OCI-LY3 (cell line): ENCODE measurements around the gene KRTAP9-1.

Experiments
- CTCF ChIP-seq: fragments of 200-600, 300-600 bp; sonication (generic); IDR thresholded peaks from 2 replicates; pipeline ENCODE4 v1.5.1; 2014; ENCODE audit warnings: antibody characterized with exemption, low read length, low read depth
- EZH2phosphoT487 ChIP-seq: fragments of 200-600 bp; shearing (Covaris generic); IDR thresholded peaks from 2 replicates; pipeline ENCODE4 v1.6.1; 2018; ENCODE audit warnings: antibody characterized with exemption, mixed run types, low read depth

DNA sequence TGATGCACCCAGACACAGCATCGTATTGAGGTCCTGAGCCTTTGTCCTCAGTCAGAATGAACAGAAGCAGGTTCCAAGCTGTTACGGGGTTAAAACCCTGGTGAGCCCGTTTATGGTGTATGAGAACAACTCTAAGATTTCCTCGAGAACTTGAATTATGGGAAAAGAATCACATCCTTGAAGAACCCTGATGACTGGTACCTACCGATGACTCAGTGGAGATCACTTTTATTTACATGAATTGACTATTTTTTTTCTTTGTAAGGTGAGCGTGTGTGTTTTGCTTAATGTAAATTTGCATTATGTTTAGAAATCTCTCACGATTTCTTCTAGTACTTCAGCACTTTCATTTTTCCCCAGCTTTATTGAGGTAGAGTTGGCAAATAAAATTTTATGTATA, 25.9 kb upstream of the KRTAP9-1 start:
- TF ChIP-seq CTCF, result no peak
- no peak for TF ChIP-seq EZH2phosphoT487
